Activated T-cell treated with anti-CD3 and anti-CD28 coated beads, Interleukin-2, amount 50 U/mL, for 48 hours (primary cell): ENCODE measurements around the gene SEPHS2.
"Not testable (repeated sequence)": the region's sequence is repeated elsewhere in the genome, so short reads cannot be mapped to it uniquely, and the experiment has no call there.

Experiments
- DNase-seq, 2 experiments: peaks; one replicate each; pipeline ENCODE4 v3.0.0-alpha.2; 2020

SEPHS2 gene

GRCh38 chr16:30461426-30461825, 15.8 kb upstream of the SEPHS2 start:
- DNase-seq: not testable (repeated sequence)

- DNase-seq: no peak
Observed at GRCh38 chr16:30459456-30459855, 13.8 kb upstream of the SEPHS2 start.

- DNase-seq: peak; percentile 91 to 93
Observed at GRCh38 chr16:30458561-30459394, 13.1 kb upstream of the SEPHS2 start.

GRCh38 chr16:30457743-30458560, 12.3 kb upstream of the SEPHS2 start:
- DNase-seq: no peak

- DNase-seq: no peak
Observed at GRCh38 chr16:30457256-30457655, 11.6 kb upstream of the SEPHS2 start.

- DNase-seq: no peak
Observed at GRCh38 chr16:30456302-30456701, 10.6 kb upstream of the SEPHS2 start.

GRCh38 chr16:30452709-30453580, 7.3 kb upstream of the SEPHS2 start:
- not testable (repeated sequence) for DNase-seq

- no peak for DNase-seq
Observed at GRCh38 chr16:30449116-30449435, 3.4 kb upstream of the SEPHS2 start.

- DNase-seq: no peak
Observed at GRCh38 chr16:30447512-30448226, 2.0 kb upstream of the SEPHS2 start.

- DNase-seq: no peak
Observed at GRCh38 chr16:30446203-30446595, 525 bp upstream of the SEPHS2 start.

- no peak for DNase-seq
Observed at GRCh38 chr16:30445149-30445407, 596 bp downstream of the SEPHS2 start.

- no peak for DNase-seq
Observed at GRCh38 chr16:30444231-30445148, 1.2 kb downstream of the SEPHS2 start.

GRCh38 chr16:30443631-30444030, 2.0 kb downstream of the SEPHS2 start:
- no peak for DNase-seq

GRCh38 chr16:30439720-30440348, 5.8 kb downstream of the SEPHS2 start:
- no peak for DNase-seq

- no peak for DNase-seq
Observed at GRCh38 chr16:30438835-30439234, 6.8 kb downstream of the SEPHS2 start.

- no peak for DNase-seq
Observed at GRCh38 chr16:30437511-30438046, 8.1 kb downstream of the SEPHS2 start.

GRCh38 chr16:30434852-30435251, 10.8 kb downstream of the SEPHS2 start:
- peak; percentile 86 to 87 for DNase-seq

- no peak for DNase-seq
Observed at GRCh38 chr16:30430428-30430970, 15.2 kb downstream of the SEPHS2 start.

GRCh38 chr16:30429678-30430427, 15.8 kb downstream of the SEPHS2 start, which contains the start of gene DCTPP1:
Gene DCTPP1, minus strand, starts transcription at chr16:30430030. Its CDS starts 50 bp downstream, at chr16:30429980.
- DNase-seq: peak; percentile 97 to 98

- no peak for DNase-seq
Observed at GRCh38 chr16:30429418-30429677, 16.3 kb downstream of the SEPHS2 start.
